GM20000 (cell line): ENCODE results near the gene HNRNPUL1.

ENCODE experiments used
- DNase-seq: peaks from one replicate; pipeline ENCODE4 v3.0.0; 2012; ENCODE audit warnings: low spot score
- TF ChIP-seq, protein P1 (sequence below): IDR thresholded peaks from 2 replicates; pipeline ENCODE4 v1.5.1; 2012; ENCODE audit warnings: mild to moderate bottlenecking, control low read depth; ENCODE audit errors: extremely low read depth, missing control alignments

Gene HNRNPUL1

DNA sequence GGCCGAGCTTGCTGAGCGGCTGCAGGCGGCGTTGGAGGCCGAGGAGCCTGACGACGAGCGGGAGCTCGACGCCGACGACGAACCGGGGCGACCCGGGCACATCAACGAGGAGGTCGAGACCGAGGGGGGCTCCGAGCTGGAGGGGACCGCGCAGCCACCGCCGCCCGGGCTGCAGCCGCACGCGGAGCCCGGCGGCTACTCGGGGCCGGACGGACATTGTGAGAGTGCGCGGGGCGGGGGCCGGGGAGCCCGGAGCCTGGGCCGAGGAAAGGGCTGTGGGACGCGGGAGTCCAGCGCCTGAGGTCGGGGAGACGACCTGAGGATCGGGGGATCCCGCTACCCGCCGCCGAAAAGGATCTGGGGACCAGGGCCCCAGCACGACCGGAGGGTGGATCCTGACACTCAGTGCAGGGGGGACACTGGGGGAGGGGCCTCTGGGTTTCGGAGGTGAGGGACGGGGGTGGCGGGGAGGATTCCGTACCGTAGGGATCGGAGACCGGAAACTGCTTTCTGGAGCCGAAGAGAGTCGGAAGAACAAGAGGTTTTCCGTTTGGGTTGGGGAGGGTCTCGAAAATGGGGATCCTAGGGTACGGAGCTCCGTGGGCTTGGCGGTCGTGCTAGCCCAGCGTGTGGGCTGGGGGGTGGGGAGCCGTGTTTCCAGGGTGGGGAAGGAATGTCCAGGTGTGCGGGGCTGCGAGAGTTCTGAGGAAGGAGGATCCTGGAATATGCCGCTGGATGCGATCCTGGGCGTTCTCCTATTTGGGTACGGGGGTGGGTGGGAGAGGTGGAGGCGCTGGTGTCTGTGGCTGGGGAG is 616 bp downstream of the HNRNPUL1 start:
- peak; percentile 44 for DNase-seq
- TF ChIP-seq, protein P1, sequence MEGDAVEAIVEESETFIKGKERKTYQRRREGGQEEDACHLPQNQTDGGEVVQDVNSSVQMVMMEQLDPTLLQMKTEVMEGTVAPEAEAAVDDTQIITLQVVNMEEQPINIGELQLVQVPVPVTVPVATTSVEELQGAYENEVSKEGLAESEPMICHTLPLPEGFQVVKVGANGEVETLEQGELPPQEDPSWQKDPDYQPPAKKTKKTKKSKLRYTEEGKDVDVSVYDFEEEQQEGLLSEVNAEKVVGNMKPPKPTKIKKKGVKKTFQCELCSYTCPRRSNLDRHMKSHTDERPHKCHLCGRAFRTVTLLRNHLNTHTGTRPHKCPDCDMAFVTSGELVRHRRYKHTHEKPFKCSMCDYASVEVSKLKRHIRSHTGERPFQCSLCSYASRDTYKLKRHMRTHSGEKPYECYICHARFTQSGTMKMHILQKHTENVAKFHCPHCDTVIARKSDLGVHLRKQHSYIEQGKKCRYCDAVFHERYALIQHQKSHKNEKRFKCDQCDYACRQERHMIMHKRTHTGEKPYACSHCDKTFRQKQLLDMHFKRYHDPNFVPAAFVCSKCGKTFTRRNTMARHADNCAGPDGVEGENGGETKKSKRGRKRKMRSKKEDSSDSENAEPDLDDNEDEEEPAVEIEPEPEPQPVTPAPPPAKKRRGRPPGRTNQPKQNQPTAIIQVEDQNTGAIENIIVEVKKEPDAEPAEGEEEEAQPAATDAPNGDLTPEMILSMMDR = peak; percentile 32

DNA sequence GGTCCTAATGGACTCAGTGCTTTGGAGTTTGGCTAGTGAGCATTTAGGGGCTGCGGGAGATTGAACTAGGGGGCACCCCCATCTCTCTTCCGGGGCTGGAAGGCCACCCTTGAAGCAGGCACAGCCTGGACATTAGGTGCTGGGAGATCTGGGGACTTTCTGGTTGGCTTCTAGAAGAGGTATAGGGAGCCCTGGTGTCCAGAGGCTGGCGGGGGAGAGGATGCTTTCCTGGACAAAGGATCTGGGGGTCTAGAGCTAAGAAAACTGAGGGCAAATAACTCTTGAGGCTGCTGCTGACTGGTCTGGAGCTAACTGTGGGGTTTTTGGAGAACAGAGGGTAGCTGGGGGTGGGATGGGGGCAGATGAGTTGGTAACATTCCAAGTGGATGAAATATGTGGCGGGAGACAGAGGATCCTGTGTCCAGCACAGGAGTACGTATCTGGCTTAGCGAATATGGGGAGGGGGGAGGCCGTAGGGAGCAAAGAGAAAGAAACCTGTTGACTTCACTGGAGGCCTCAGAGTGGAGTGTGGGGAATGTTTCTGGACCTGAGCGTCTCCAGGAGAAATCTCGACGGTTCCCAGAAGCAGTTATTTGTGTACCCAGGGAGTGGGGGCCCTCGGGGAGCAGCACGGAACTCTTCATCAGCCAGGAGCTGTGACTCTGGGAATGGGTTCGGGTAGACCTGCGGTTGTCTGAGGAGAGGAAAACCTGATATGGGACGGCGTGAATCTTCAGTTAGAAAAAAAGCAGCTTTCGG is 1.4 kb downstream of the HNRNPUL1 start:
- TF ChIP-seq, protein P1 = no peak
- peak; percentile 34 for DNase-seq

DNA sequence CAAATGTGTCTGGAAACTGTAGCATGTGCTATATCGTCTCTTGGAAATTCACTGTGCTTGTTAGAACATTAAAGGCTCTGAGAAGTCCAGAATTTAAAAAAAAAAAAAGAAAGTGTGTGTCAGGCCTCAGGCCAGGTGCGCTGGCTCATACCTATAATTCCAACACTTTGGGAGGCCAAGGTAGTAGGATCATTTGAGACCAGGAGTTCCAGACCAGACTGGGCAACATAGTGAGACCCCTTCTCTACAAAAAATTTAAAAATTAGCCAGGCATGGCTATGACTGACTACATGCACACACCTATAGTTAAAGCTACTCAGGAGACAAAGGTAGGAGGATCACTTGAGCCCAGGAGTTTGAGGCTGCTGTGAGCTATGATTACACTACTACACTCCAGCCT is 4.9 kb downstream of the HNRNPUL1 start:
- TF ChIP-seq, protein P1 = no peak
- DNase-seq = no peak

DNA sequence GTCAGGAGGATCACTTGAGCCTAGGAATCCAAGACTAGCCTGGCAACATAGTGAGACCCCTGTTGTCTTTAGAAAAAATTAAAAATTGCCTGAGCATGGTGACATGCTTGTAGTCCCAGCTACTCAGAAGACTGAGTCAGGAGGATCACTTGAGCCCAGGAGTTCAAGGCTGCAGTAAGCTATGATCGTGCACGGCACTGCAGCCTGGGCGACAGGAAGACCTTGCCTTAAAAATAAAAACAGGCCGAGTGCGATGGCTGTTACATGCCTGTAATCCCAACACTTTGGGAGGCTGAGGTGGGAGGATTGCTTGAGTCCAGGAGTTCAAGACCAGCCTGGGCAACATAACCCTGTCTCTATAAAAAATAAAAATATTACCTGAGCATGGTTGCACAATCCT is 5.4 kb downstream of the HNRNPUL1 start:
- TF ChIP-seq, protein P1 = no peak

DNA sequence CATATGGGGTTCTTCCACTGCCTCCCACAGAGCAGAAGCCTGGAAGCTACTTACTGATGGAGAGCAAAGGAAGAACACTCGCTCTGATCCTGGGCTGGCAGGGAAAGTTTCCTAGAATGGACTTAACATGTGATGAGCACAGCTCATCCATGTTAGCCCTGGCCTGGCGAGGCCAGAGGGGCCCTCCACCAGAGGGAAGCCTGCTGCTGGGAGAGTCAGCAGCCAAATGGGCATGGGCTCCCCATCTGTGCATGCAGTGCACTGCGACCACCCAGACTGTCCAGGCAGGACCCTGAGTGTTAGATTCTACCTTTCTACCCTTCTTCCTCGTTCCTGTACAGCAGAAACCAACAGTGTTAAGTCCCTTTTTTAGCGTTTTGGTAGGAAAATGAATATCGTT is 8.9 kb downstream of the HNRNPUL1 start:
- TF ChIP-seq, protein P1 = no peak
- no peak for DNase-seq

More for the DNA sequence above, 5.4 kb downstream of the HNRNPUL1 start:
- no peak for DNase-seq

DNA sequence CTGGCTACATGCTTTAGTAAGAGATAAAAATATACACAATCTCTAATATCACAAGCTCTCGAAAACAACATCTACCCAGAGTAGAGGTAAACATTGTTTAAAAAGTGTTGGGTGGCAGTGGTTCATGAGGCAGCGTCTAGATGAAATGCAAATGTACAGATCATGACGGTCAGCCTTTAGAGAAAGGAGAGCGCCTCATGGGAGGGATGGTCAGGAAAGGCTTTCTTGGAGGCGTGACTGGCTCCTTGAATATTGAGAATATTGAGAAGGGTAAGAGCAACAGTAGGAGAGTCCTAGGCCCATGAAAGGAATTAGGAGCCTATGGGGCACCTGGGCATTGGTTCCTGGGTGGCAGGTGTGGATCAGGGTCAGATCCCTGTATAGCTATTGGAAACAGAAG is 10.6 kb downstream of the HNRNPUL1 start:
- no peak for DNase-seq
- TF ChIP-seq, protein P1 = no peak

DNA sequence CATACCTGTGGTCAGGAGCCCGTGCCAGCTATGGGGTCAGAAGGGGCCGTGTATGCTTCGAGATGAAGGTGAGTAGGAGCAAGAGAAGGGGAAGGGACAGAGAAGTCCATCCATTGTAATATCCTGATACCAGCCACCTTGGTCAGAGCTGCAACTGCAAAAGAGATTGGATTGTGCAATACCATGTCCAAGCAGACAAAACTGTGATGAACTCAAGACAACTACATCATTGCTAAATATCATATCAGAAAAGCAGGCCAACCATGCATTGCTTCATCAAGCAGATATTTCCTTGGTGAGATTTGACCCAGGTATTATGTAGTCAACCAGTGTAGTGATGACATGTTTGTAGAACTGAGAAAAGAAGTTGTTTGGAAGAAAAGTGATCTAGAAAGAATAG is 12.1 kb downstream of the HNRNPUL1 start:
- DNase-seq = no peak
- TF ChIP-seq, protein P1 = no peak
